Esophagus mucosa (tissue), 1 donor: ENCODE results near the gene ACTN3. TPM values are rescaled to one million over a fixed set of nuclear protein-coding genes. Genes with fewer than 3 reads are reported as not detected.
A peak's percentile ranks its signal among the peaks of the same experiment; 100 is the strongest.
"Not testable (repeated sequence)": the region's sequence is repeated elsewhere in the genome, so short reads cannot be mapped to it uniquely, and the experiment has no call there.

ENCODE experiments used
- ATAC-seq: fragments of 200-7000 bp; cut with Tn5 transposase; one replicate; pipeline ENCODE4 v1.9.1; 2020
- total RNA-seq: library from RNA; stranded (reverse); gene quantifications from one replicate; pipeline ENCODE4 v1.2.4, GENCODE V29; 2023
- donor health status: DM: yes; HTN: yes; CAD: no.

ACTN3 gene
- 0.44 TPM for total RNA-seq

GRCh38 chr11:66546368-66546965 lies at the start of gene ACTN3:
ACTN3 (plus strand) TSS chr11:66546903; CDS start chr11:66546938, 35 bp downstream.
- ATAC-seq, result peak; percentile 1

DNA sequence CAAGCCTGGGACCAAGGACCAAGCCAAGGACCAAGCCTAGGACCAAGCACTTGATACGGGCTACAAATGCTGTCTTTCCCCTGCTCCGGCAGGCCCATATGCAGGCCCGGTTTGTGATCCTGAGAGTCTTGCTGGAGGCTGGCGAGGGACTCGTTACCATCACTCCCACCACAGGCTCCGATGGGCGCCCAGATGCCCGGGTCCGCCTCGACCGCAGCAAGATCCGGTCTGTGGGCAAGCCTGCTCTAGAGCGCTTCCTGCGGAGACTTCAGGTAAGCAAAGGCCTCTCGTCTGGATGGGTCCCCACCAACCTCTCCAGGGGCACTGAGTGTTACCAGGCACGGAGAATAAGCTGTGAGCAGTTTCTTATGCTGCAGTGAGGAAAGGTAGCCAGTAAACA lies 49.5 kb upstream of the ACTN3 start:
- ATAC-seq, result no peak

DNA sequence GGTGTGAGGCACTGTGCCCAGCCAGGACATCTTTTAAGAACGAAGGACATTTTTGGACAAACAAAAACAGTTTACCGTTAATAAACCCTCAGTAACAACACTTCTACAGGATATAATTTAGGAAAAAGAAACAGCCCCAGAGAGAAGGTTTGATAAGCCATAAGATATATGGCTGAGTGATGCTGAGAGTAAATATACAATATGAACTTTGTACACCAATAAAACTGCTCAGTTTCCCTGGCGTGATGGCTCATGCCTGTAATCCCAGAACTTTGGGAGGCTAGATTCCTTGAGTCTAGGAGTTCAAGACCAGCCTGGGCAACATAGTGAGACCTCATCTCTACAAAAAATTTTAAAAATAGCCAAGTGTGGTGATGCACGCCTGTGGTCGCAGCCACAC lies 48.2 kb upstream of the ACTN3 start:
- ATAC-seq, result no peak

DNA sequence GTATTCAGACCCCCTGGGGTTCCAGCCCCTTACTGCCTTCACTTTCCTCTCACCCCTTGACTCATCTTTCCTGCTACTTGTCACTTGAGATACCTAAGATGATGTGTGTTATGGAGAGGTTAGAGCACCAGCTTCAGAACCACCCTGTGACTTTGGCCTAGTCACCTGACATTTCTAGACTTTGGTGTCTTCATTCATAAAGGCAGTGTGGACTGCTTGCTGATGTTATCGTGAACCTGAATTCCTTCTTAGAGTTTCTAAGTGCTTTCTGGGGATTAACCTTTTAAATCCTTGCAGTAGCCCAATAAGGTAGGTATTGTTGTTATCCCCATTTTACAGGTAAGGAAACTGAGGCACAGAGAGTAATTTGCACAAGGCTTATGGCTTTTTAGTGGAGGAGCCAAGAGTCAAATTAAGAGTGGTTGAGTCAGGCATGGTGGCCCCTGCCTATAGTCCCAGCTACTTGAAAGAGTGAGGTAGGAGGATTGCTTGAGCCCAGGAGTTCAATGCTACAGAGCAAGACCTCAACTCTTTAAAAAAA lies 41.4 kb upstream of the ACTN3 start:
- ATAC-seq, result no peak

GRCh38 chr11:66509131-66509561 lies 37.6 kb upstream of the ACTN3 start:
- no peak for ATAC-seq

DNA sequence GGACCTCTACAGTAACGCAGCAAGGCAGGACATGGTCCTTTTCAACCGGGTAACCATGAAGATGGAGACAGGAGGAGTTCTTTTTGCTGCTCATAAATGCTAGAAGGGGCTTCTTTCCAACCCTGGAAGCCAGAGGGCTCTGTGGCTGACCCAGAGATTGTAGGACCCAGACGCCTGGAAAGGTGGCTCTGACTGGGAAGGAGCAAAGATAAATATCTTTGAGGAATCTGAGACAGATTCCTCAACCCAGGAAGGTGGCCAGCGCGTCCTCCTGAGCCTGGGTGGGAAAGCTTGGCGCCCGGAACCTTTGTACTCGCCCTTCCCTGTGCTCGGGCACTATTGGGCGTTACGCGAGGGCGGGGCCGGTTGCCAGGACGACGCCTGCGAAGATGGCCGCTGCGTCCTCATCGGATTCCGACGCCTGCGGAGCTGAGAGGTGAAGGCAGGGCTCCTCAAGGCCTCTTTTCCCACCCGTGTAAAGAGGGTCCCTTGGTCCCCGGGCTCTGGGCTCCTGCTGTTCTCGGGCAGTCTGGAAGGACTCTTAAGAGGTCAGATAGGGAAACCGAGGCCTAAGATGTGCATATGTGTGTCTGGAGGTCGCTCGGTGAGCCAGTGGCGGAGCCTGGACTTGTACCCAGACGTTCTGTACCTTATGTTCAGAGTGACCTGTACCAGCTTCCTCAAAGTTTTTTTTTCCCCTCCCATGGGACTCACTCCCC lies 36.3 kb upstream of the ACTN3 start, which contains the start of gene BBS1:
Gene BBS1 (plus strand): TSS at position 365 of the 719 bp plus-strand sequence. CDS start 25 bp downstream, at position 390.
- peak; percentile 91 for ATAC-seq

GRCh38 chr11:66510990-66511339 lies 35.7 kb upstream of the ACTN3 start:
- ATAC-seq, result no peak

GRCh38 chr11:66523611-66524010 lies 23.1 kb upstream of the ACTN3 start:
- ATAC-seq, result no peak

DNA sequence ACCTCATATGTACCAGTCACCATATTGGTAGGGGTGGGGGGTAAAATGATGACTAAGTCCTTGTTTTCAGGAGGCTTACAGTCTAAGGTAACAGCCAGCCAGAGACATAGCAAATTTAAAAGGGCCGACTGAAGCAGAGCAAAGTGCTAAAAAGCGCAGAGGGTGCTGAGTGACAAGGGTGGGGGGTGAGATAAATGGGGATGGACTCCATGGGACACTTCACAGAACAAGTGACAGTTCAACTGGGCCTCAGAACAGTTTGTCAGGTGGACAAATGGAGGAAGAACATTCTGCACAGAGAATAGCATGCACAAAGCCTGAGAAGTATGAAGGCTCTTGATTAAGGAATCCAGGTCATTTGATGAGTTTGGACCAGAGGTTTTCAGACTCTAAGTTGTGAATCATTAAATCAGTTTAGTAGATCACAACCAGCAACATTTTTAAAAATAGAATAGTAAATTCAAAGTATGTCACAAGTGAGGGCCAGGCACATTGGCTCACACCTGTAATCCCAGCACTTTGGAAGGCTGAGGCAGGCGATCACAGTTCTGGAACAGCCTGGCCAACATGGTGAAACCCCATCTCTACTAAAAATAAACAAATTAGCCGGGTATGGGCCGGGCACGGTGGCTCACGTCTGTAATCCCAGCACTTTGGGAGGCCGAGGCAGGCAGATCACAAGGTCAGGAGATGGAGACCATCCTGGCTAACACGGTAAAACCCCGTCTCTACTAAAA lies 22.2 kb upstream of the ACTN3 start:
- no peak for ATAC-seq

DNA sequence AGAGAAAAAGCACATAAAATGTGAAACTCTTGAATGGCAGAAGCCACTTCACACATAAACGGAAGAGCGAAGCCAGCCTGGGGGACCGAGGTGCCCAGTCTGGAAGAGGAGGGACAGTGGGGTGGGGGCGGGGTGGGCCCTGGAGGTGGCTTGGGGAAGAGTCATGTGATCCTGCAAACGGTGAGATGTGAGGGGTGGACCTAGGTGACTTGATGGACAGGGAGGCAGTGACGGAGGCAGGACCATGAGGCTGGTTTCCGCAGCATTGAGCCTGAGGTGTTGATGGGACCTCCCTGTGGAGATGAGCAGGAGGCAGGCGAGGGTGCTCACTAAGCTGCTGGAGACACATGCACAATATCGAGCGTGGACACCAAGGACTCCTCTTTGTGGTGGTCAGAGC lies 17.6 kb upstream of the ACTN3 start:
- ATAC-seq, result no peak

DNA sequence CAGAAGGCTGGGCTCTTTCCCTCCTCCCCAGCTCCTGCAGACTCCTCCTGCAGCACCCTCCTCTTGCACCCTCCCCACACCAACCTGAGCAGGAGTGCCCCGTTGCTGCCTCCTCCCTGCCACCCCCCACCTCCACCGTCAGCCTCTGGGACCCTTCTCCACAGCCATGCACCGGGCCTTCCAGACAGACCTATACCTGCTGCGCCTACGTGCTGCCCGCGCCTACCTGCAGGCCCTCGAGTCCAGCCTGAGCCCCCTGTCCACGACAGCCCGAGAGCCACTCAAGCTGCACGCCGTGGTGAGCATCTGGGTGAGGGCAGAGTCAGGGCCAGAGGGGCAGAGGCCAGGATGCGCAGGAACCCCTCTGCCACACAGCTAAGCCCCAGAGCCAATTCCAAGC lies 17.0 kb upstream of the ACTN3 start:
- ATAC-seq, result peak; percentile 27

GRCh38 chr11:66530927-66531709 lies 15.6 kb upstream of the ACTN3 start:
- ATAC-seq, result peak; percentile 8

- ATAC-seq, result no peak
These were observed 14.9 kb upstream of the ACTN3 start for GRCh38 chr11:66531841-66532240.

DNA sequence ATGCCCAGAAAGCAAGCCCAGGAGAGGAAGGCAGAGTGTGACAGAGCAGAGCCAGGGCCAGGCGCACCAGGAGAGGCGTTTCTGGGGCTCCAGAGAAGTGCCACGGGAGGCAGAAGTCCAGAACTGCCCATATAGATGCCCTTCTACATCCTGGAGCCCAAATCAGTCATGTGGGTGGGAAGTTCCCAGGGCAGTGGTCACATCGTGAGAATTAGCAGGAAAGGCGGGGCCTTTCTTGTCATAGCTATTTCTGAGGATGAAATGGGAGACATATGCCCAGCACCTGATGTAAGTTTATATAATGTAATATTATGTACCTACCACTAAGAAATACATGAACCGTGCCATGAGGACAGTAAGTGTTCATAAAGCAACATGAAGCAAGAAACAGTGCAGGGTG lies 13.9 kb upstream of the ACTN3 start:
- no peak for ATAC-seq

DNA sequence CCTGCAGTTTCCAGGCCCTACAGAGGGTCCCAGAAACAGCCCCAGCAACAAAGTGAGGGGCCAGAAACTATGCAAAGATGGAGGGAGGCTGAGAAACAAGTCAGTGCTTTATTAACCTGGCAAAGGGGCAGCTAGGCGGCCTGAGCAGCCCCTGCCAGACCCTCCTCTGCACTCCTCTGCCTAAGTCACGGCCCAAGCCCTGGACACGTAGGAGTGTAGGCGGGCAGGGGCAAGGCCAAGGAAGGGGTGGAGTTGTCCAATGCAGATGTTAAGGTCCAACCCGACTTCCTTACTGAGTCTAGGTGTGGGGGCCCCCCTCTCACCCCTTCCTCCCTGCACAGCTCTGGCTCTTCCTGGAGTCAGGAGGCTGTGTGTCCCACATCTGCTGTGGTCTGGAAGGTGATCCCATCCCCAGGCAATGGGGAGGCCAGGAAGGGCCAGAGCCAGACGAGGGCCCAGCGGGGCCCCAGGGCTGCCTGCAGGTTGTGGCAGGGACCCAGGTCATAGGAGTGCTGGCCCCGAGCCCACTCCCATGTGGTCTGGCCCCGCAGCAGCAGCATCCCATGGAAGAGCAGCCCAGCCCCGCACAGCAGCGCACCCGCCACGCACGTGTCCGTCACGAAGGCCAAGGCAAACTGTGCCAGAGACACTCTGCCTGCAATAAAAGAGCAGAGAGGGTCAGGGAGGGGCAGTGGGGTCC lies 7.4 kb upstream of the ACTN3 start:
- no peak for ATAC-seq

- no peak for ATAC-seq
These were observed 6.9 kb upstream of the ACTN3 start for GRCh38 chr11:66539870-66540213.

DNA sequence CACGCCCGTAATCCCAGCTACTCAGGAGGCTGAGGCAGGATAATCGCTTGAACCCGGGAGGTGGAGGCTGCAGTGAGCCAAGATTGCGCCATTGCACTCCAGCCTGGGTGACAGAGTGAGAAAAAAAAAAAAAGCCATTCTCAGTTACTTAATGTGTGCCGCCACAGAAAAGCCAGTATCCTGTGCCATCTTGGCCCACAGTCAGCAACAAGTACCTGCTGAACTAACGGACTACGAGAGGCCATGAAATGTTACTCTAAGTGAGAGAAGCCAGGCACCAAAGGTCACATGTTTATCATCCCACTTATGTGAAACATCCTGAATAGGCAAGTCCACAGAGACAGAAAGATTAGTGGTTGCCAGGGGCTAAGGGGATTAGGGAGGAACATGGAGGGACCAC lies 6.1 kb upstream of the ACTN3 start:
- ATAC-seq, result not testable (repeated sequence)

- ATAC-seq, result no peak
These were observed 4.8 kb upstream of the ACTN3 start for GRCh38 chr11:66541892-66542291.

GRCh38 chr11:66542362-66542761 lies 4.3 kb upstream of the ACTN3 start:
- ATAC-seq, result no peak

DNA sequence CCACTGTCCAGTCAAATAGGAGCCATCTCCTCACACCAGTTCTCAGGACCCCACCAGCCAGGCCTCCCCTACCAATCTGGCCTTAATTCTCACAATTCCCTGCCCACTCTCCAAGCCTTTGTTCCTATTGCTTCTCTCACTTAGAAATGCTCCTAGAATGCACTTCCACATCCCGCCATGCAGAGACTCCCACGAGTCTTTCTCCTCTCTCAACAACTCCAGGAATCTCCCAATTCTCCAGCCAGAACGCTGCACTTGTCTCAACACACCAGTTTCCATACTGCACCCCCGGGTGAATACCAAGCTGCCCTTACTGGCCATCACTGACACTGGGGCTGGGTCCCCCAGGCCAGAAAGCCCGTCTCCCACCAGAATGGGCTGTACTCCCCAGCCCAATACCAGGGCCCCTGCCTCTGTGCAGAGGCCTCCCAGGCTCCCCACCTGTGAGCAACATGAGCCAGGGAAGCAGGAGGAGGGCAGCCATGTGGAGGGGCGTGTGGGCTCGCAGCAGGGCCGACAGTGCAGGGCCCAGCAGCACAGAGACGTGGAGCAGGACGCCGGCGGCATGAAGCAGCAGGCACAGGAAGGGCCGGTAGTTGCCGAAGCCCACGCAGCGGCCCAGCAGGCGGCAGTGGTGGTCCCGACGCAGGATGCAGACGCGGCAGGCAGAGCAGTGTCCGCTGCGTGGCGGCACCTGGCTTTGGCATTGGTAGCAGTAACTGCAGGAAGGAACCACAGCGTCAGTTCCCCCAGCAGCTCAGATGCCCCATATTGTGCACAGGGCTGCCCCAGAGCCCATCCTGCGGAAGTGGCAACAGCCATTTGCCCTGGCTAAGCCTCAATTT lies 3.2 kb upstream of the ACTN3 start:
- peak; percentile 14 for ATAC-seq

DNA sequence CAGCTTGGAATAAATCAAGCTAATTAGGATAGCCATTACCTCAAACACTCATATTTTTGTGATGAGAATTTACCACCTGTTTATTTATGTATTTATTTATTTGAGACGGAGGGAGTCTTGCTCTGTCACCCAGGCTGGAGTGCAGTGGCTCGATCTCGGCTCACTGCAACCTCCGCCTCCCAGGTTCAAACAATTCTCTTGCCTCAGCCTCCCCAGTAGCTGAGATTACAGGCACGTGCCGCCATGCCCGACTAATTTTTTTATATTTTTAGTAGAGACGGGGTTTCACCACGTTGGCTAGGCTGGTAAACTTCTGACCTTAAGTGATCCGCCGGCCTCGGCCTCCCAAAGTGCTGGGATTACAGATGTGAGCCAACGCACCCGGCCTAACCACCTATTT lies 1.8 kb upstream of the ACTN3 start:
- not testable (repeated sequence) for ATAC-seq
